ENCODE results near the gene MPC2.
"Not testable (repeated sequence)": the region's sequence is repeated elsewhere in the genome, so short reads cannot be mapped to it uniquely, and the experiment has no call there.

GRCh38 chr1:167869157-167870001 is 67.5 kb downstream of the MPC2 start:
- TF ChIP-seq CTCF (conservative IDR thresholded peaks at IDR 0.05 in 1 of 2, IDR thresholded peaks at IDR 0.05 in 1 of 2; ENCODE audit: extremely low read depth in 1 of 2, insufficient read depth in 1 of 2, low read depth in 1 of 2, low read length in 2 of 2); EZH2 (IDR thresholded peaks at IDR 0.05; ENCODE audit: borderline replicate concordance, low read length): not testable (repeated sequence)
